ENCODE results near the gene NAB1. TPM values are rescaled to one million over a fixed set of nuclear protein-coding genes. Genes with fewer than 3 reads are reported as not detected.

NAB1 gene
- total and polyA plus RNA-seq, 3 experiments from 2014 or later: 3.9 to 35.1 (median 29.8) TPM

- Mint-ChIP-seq H3K27me3 (no peaks in the 10 kb centered on the region), H3K4me3 (no peak overlapping the region), H3K9me3 (no peaks in the 10 kb centered on the region), H3K27ac (peak overlapping the region in 5 of 8 donors; percentile 14 to 77 (median 45)), H3K4me1 (peaks cover 47 to 63% (median 57%) of the 10 kb centered on the region in 3 donors), H3K36me3 (peaks cover 0 to 24% (median 3%) of the 10 kb centered on the region in 3 donors)
- Histone ChIP-seq H3K27ac (ENCODE audit: low read depth, low read length) (no peak overlapping the region), H3K4me3 (ENCODE audit: low read length) (no peak overlapping the region), H3K27me3 (ENCODE audit: insufficient read depth, low read length, poor library complexity, severe bottlenecking) (no peaks in the 10 kb centered on the region), H3K9me3 (ENCODE audit: low read length) (no peaks in the 10 kb centered on the region), H3K4me1 (ENCODE audit: insufficient read depth, low read length) (peaks cover 18% of the 10 kb centered on the region), H3K36me3 (ENCODE audit: insufficient read depth, low read length) (no peaks in the 10 kb centered on the region)
- ChIA-PET POLR2A (no interaction called here), CTCF (interaction anchor here (1.0 to 4.6 kb wide), 16 partner anchors 11 to 1021 kb away, joined by 3 to 23 read pairs (median 4); partner anchors contain the start of gene NEMP2)
- no peak for DNase-seq
Observed at GRCh38 chr2:190679391-190679790, 30.5 kb downstream of the NAB1 start.

DNA sequence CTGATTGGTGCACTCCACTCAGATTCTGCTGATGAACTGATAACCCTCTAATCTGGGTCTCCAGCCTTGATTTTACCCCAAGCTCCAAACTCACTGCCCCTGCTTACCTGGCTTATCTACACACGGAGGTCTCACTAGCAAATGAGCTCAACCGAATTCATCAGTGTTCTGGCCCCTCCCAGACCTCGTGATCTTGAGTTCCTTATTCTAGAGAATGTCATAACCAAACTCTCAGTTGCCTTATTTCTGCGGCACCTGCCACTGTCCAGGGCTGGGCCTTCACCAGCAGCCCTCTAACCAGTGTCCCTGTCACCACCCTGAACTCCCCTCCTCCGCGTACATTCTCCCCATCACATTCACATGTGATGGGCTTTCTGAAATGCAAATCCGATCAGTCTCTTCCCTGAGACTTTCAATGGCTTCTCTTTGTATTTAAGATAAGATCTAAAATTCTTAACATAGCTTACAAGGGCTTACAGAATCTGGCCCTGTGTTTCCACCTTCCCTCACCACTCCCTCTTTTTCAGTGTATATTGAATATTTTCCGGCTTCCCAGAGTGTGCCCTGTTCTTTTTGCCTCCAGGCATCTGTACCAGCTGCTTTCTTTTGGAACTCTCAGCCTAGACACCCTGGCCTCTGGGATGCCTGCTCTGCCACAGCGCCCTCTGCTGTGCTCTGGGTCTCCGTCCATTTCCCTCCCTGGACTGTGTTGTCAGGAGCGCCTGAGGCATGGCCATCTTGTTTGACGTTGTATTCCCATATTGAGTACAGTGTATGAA lies 31.1 kb downstream of the NAB1 start:
- ChIA-PET POLR2A (no interaction called here), CTCF (interaction anchor here (0.6 to 4.6 kb wide), 25 partner anchors 10 to 1021 kb away, joined by 3 to 23 read pairs (median 4); partner anchors contain the start of gene NEMP2)
- Histone ChIP-seq H3K36me3 (ENCODE audit: insufficient read depth, low read length) (no peaks in the 10 kb centered on the region), H3K27ac (ENCODE audit: low read depth, low read length) (no peak overlapping the region), H3K4me1 (ENCODE audit: insufficient read depth, low read length) (peaks cover 12% of the 10 kb centered on the region), H3K27me3 (ENCODE audit: insufficient read depth, low read length, poor library complexity, severe bottlenecking) (no peaks in the 10 kb centered on the region), H3K9me3 (ENCODE audit: low read length) (no peaks in the 10 kb centered on the region), H3K4me3 (ENCODE audit: low read length) (no peak overlapping the region)
- H3K4me3 Mint-ChIP-seq: peak overlapping the region in 5 of 7 donors; percentile 22 to 81 (median 43)
- H3K27ac Mint-ChIP-seq: peak overlapping the region in 7 of 8 donors; percentile 15 to 92 (median 45)
- peaks cover 0 to 26% (median 3%) of the 10 kb centered on the region in 3 donors for H3K36me3 Mint-ChIP-seq
- H3K27me3 Mint-ChIP-seq: no peaks in the 10 kb centered on the region
- DNase-seq: peak; percentile 38 to 69 (median 43)
- H3K4me1 Mint-ChIP-seq: peaks cover 41 to 57% (median 51%) of the 10 kb centered on the region in 3 donors
- H3K9me3 Mint-ChIP-seq: no peaks in the 10 kb centered on the region

DNA sequence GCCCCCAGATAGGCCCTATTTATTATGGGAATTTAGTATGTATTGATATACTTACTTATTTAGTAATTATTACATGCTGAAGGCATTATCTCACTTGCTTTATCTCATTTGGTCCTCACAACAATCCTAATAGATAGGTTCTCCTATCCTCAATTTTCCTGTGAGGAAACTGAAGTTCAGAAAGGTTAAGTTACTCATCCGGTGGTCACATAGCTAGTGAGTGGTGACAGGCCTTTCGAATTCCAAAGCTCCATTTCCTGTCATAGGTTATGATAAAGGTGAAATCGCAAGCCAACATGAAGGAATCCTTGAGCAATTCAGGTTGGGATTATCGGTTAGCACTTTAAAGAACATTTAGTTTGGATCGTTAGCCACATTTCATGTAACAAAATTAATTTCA lies 33.3 kb downstream of the NAB1 start:
- Histone ChIP-seq H3K9me3 (ENCODE audit: low read length) (no peaks in the 10 kb centered on the region), H3K36me3 (ENCODE audit: insufficient read depth, low read length) (peaks cover 3% of the 10 kb centered on the region), H3K27ac (ENCODE audit: low read depth, low read length) (no peak overlapping the region), H3K4me1 (ENCODE audit: insufficient read depth, low read length) (peaks cover 11% of the 10 kb centered on the region), H3K27me3 (ENCODE audit: insufficient read depth, low read length, poor library complexity, severe bottlenecking) (no peaks in the 10 kb centered on the region), H3K4me3 (ENCODE audit: low read length) (no peak overlapping the region)
- H3K27ac Mint-ChIP-seq: peak overlapping the region in 1 of 8 donors; percentile 61
- ChIA-PET POLR2A (no interaction called here), CTCF (interaction anchor here (1.6 to 4.6 kb wide), 2 partner anchors 19 to 300 kb away, joined by 5 to 23 read pairs; no protein-coding TSS in a partner anchor)
- H3K27me3 Mint-ChIP-seq: no peaks in the 10 kb centered on the region
- no peak for DNase-seq
- H3K36me3 Mint-ChIP-seq: peaks cover 0 to 37% (median 7%) of the 10 kb centered on the region in 3 donors
- no peak overlapping the region for H3K4me3 Mint-ChIP-seq
- H3K9me3 Mint-ChIP-seq: no peaks in the 10 kb centered on the region
- peaks cover 30 to 42% (median 39%) of the 10 kb centered on the region in 3 donors for H3K4me1 Mint-ChIP-seq

DNA sequence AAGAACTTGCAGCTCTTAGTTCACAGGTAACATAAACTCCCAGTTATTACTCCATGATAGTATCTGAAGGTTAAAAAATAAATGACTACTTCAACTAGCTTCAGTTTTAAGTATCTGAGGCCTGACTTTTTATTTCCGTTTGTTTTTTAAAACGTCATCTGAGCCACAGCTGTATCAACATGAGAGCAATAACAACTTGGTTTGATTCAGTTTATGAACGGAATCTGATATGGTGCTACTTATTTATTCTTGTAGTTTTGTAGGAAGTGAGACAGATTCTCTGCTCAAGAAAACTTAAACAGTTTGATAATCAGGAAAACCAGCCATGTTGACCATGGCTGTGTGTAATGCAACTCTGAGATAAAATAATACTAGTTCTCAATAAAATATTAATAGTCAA lies 34.9 kb downstream of the NAB1 start:
- Histone ChIP-seq H3K4me3 (ENCODE audit: low read length) (no peak overlapping the region), H3K36me3 (ENCODE audit: insufficient read depth, low read length) (peaks cover 3% of the 10 kb centered on the region), H3K27me3 (ENCODE audit: insufficient read depth, low read length, poor library complexity, severe bottlenecking) (no peaks in the 10 kb centered on the region), H3K9me3 (ENCODE audit: low read length) (no peaks in the 10 kb centered on the region), H3K27ac (ENCODE audit: low read depth, low read length) (no peak overlapping the region), H3K4me1 (ENCODE audit: insufficient read depth, low read length) (peaks cover 4% of the 10 kb centered on the region)
- Mint-ChIP-seq H3K4me3 (no peak overlapping the region), H3K9me3 (no peaks in the 10 kb centered on the region), H3K27ac (no peak overlapping the region), H3K36me3 (peaks cover 0 to 49% (median 8%) of the 10 kb centered on the region in 3 donors), H3K27me3 (no peaks in the 10 kb centered on the region), H3K4me1 (peaks cover 16 to 25% (median 24%) of the 10 kb centered on the region in 3 donors)
- ChIA-PET POLR2A (no interaction called here), CTCF (interaction anchor here (1.6 kb wide), 1 partner anchor 301 kb away, joined by 5 read pairs; no protein-coding TSS in a partner anchor)
- DNase-seq: no peak

DNA sequence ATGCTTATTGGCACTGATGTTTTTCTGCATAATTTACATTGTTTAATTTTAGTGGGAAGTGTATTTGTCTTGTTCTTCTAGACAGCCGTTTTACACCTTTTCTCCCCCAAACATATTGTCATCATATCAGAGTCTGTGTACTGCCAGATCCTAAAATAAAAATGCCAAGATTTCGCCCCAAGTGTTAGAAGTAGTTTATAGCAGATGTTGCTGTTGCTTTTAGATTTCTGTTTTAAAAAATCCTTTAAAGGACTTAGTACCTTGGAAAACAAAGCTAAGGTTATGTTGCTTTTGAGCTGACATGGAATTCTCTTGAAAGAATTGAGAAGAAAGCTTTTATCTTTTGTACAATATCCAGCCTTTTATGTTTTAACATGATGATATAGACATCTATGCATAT lies 36.0 kb downstream of the NAB1 start:
- CTCF ChIA-PET: no interaction called here
- H3K4me3 ChIP-seq (ENCODE audit: low read length): no peak overlapping the region
- no peaks in the 10 kb centered on the region for H3K4me1 ChIP-seq (ENCODE audit: insufficient read depth, low read length)

GRCh38 chr2:190685333-190685732 lies 36.5 kb downstream of the NAB1 start:
- no peaks in the 10 kb centered on the region for H3K9me3 Mint-ChIP-seq
- H3K36me3 ChIP-seq (ENCODE audit: insufficient read depth, low read length): peaks cover 3% of the 10 kb centered on the region
- CTCF ChIA-PET: no interaction called here

More for the DNA sequence above, 36.0 kb downstream of the NAB1 start:
- peaks cover 3% of the 10 kb centered on the region for H3K36me3 ChIP-seq (ENCODE audit: insufficient read depth, low read length)
- POLR2A ChIA-PET: no interaction called here
- H3K9me3 ChIP-seq (ENCODE audit: low read length): no peaks in the 10 kb centered on the region
- Mint-ChIP-seq H3K4me3 (no peak overlapping the region), H3K27ac (no peak overlapping the region), H3K27me3 (no peaks in the 10 kb centered on the region), H3K4me1 (peaks cover 9 to 15% (median 12%) of the 10 kb centered on the region in 3 donors), H3K9me3 (no peaks in the 10 kb centered on the region), H3K36me3 (peaks cover 0 to 53% (median 10%) of the 10 kb centered on the region in 3 donors)
- no peaks in the 10 kb centered on the region for H3K27me3 ChIP-seq (ENCODE audit: insufficient read depth, low read length, poor library complexity, severe bottlenecking)
- no peak overlapping the region for H3K27ac ChIP-seq (ENCODE audit: low read depth, low read length)
- DNase-seq: no peak

GRCh38 chr2:190693533-190694232 lies 44.8 kb downstream of the NAB1 start:
- Histone ChIP-seq H3K27me3 (ENCODE audit: insufficient read depth, low read length, poor library complexity, severe bottlenecking) (no peaks in the 10 kb centered on the region), H3K4me1 (ENCODE audit: insufficient read depth, low read length) (no peaks in the 10 kb centered on the region), H3K4me3 (ENCODE audit: low read length) (no peak overlapping the region), H3K36me3 (ENCODE audit: insufficient read depth, low read length) (no peaks in the 10 kb centered on the region), H3K9me3 (ENCODE audit: low read length) (no peaks in the 10 kb centered on the region), H3K27ac (ENCODE audit: low read depth, low read length) (no peak overlapping the region)
- ChIA-PET CTCF (interaction anchor here (1.0 to 1.3 kb wide), 2 partner anchors 17 to 311 kb away, joined by 3 to 5 read pairs; no protein-coding TSS in a partner anchor), POLR2A (interaction anchor here (1.2 kb wide), 1 partner anchor 46 kb away, joined by 3 read pairs; no protein-coding TSS in a partner anchor)
- Mint-ChIP-seq H3K4me3 (peak overlapping the region in 2 of 7 donors; percentile 42 to 60), H3K27me3 (no peaks in the 10 kb centered on the region), H3K4me1 (peaks cover 11 to 39% (median 30%) of the 10 kb centered on the region in 3 donors), H3K9me3 (no peaks in the 10 kb centered on the region), H3K36me3 (peaks cover 6 to 24% (median 8%) of the 10 kb centered on the region in 3 donors), H3K27ac (peak overlapping the region in 1 of 8 donors; percentile 3)
- DNase-seq: no peak

More at GRCh38 chr2:190685333-190685732, 36.5 kb downstream of the NAB1 start:
- H3K27me3 Mint-ChIP-seq: no peaks in the 10 kb centered on the region
- Histone ChIP-seq H3K27me3 (ENCODE audit: insufficient read depth, low read length, poor library complexity, severe bottlenecking) (no peaks in the 10 kb centered on the region), H3K9me3 (ENCODE audit: low read length) (no peaks in the 10 kb centered on the region), H3K4me3 (ENCODE audit: low read length) (no peak overlapping the region), H3K4me1 (ENCODE audit: insufficient read depth, low read length) (no peaks in the 10 kb centered on the region), H3K27ac (ENCODE audit: low read depth, low read length) (no peak overlapping the region)
- H3K27ac Mint-ChIP-seq: no peak overlapping the region
- H3K4me1 Mint-ChIP-seq: peaks cover 5 to 11% (median 8%) of the 10 kb centered on the region in 3 donors
- DNase-seq: no peak
- H3K4me3 Mint-ChIP-seq: no peak overlapping the region
- POLR2A ChIA-PET: no interaction called here
- peaks cover 3 to 55% (median 10%) of the 10 kb centered on the region in 3 donors for H3K36me3 Mint-ChIP-seq
